HEK293 (cell line): ENCODE results near the gene ADGRG7.

Experiments used
- BCL11A ChIP-seq: fragments of 450-650 bp; formaldehyde crosslinking; IDR thresholded peaks from 2 replicates; pipeline ENCODE4 v1.5.1; 2016; ENCODE audit warnings: low read depth, missing biosample characterization, missing genetic modification characterization
- GLIS1 ChIP-seq: fragments of 450-650 bp; formaldehyde crosslinking; IDR thresholded peaks from 2 replicates; pipeline ENCODE4 v1.5.1; 2016; ENCODE audit warnings: missing biosample characterization, missing genetic modification characterization
- MEIS1 ChIP-seq: sonication (generic); formaldehyde crosslinking; IDR thresholded peaks from 2 replicates; pipeline ENCODE4 v1.8.1; 2022; ENCODE audit warnings: missing genetic modification reagents, mild to moderate bottlenecking, borderline replicate concordance
- PRDM1 ChIP-seq: fragments of 450-650 bp; formaldehyde crosslinking; IDR thresholded peaks from 2 replicates; pipeline ENCODE4; 2016; ENCODE audit warnings: missing biosample characterization, missing genetic modification characterization
- RBAK ChIP-seq: fragments of 450-650 bp; formaldehyde crosslinking; IDR thresholded peaks from 2 replicates; pipeline ENCODE4 v1.5.1; 2016; ENCODE audit warnings: missing biosample characterization, missing genetic modification characterization
- SP2 ChIP-seq: fragments of 450-650 bp; formaldehyde crosslinking; IDR thresholded peaks from 2 replicates; pipeline ENCODE4 v1.5.1; 2016; ENCODE audit warnings: missing biosample characterization, missing genetic modification characterization
- TRIM28 ChIP-seq: IDR thresholded peaks from 2 replicates; pipeline ENCODE4 v1.6.1; 2011; ENCODE audit warnings: low read length, control low read depth, borderline replicate concordance
- YY2 ChIP-seq: fragments of 450-650 bp; formaldehyde crosslinking; IDR thresholded peaks from 2 replicates; pipeline ENCODE4 v1.5.1; 2016; ENCODE audit warnings: missing biosample characterization, missing genetic modification characterization
- ZBTB17 ChIP-seq: fragments of 450-650 bp; formaldehyde crosslinking; IDR thresholded peaks from 2 replicates; pipeline ENCODE4 v1.5.1; 2016; ENCODE audit warnings: missing biosample characterization, missing genetic modification characterization
- ZFP41 ChIP-seq: fragments of 450-650 bp; formaldehyde crosslinking; IDR thresholded peaks from 2 replicates; pipeline ENCODE4 v1.5.1; 2016; ENCODE audit warnings: missing biosample characterization, missing genetic modification characterization, borderline replicate concordance
- ZNF16 ChIP-seq: fragments of 450-650 bp; formaldehyde crosslinking; IDR thresholded peaks from 2 replicates; pipeline ENCODE4 v1.5.1; 2016; ENCODE audit warnings: low read depth, missing biosample characterization, missing genetic modification characterization
- ZNF433 ChIP-seq: fragments of 450-650 bp; formaldehyde crosslinking; IDR thresholded peaks from 2 replicates; pipeline ENCODE4 v1.5.1; 2016; ENCODE audit warnings: missing biosample characterization, missing genetic modification characterization, low read depth
- ZNF473 ChIP-seq: fragments of 450-650 bp; formaldehyde crosslinking; IDR thresholded peaks from 2 replicates; pipeline ENCODE4 v1.5.1; 2017; ENCODE audit warnings: missing biosample characterization, missing genetic modification characterization
- ZNF555 ChIP-seq: fragments of 450-650 bp; formaldehyde crosslinking; conservative IDR thresholded peaks from 2 replicates; pipeline ENCODE4 v1.5.1; 2017; ENCODE audit warnings: missing biosample characterization, mild to moderate bottlenecking, missing genetic modification characterization, inconsistent platforms
- ZNF571 ChIP-seq: fragments of 450-650 bp; formaldehyde crosslinking; IDR thresholded peaks from 2 replicates; pipeline ENCODE4 v1.5.0; 2017; ENCODE audit warnings: missing biosample characterization, missing genetic modification characterization
- ZNF585B ChIP-seq: fragments of 450-650 bp; formaldehyde crosslinking; IDR thresholded peaks from 2 replicates; pipeline ENCODE4 v1.5.1; 2016; ENCODE audit warnings: missing biosample characterization, missing genetic modification characterization
- ZNF660 ChIP-seq: fragments of 450-650 bp; IDR thresholded peaks from 2 replicates; pipeline ENCODE4 v1.5.1; 2018; ENCODE audit warnings: missing biosample characterization, mild to moderate bottlenecking, missing genetic modification characterization
- TF ChIP-seq, protein P1 (sequence below): fragments of 450-650 bp; formaldehyde crosslinking; IDR thresholded peaks from 2 replicates; pipeline ENCODE4 v1.5.1; 2016; ENCODE audit warnings: missing biosample characterization, missing genetic modification characterization
- TF ChIP-seq, protein P2 (sequence below): fragments of 450-650 bp; formaldehyde crosslinking; IDR thresholded peaks from 2 replicates; pipeline ENCODE4 v1.5.1; 2017; ENCODE audit warnings: missing biosample characterization, missing genetic modification characterization
- TF ChIP-seq, protein P3 (sequence below): fragments of 450-650 bp; formaldehyde crosslinking; conservative IDR thresholded peaks from 2 replicates; pipeline ENCODE4 v1.5.1; 2016; ENCODE audit warnings: low read depth, missing biosample characterization, missing genetic modification characterization
- TF ChIP-seq, protein P4 (sequence below): fragments of 450-650 bp; formaldehyde crosslinking; IDR thresholded peaks from 2 replicates; pipeline ENCODE4 v1.5.1; 2017; ENCODE audit warnings: missing biosample characterization, missing genetic modification characterization
- TF ChIP-seq, protein P5 (sequence below): fragments of 450-650 bp; formaldehyde crosslinking; IDR thresholded peaks from 2 replicates; pipeline ENCODE4 v1.5.1; 2016; ENCODE audit warnings: missing biosample characterization, missing genetic modification characterization
- TF ChIP-seq, protein P6 (sequence below): fragments of 450-650 bp; formaldehyde crosslinking; IDR thresholded peaks from 2 replicates; pipeline ENCODE4 v1.5.1; 2016; ENCODE audit warnings: missing biosample characterization, missing genetic modification characterization
- TF ChIP-seq, protein P7 (sequence below): fragments of 450-650 bp; formaldehyde crosslinking; IDR thresholded peaks from 2 replicates; pipeline ENCODE4 v1.5.1; 2017; ENCODE audit warnings: missing biosample characterization, missing genetic modification characterization

Gene ADGRG7

DNA sequence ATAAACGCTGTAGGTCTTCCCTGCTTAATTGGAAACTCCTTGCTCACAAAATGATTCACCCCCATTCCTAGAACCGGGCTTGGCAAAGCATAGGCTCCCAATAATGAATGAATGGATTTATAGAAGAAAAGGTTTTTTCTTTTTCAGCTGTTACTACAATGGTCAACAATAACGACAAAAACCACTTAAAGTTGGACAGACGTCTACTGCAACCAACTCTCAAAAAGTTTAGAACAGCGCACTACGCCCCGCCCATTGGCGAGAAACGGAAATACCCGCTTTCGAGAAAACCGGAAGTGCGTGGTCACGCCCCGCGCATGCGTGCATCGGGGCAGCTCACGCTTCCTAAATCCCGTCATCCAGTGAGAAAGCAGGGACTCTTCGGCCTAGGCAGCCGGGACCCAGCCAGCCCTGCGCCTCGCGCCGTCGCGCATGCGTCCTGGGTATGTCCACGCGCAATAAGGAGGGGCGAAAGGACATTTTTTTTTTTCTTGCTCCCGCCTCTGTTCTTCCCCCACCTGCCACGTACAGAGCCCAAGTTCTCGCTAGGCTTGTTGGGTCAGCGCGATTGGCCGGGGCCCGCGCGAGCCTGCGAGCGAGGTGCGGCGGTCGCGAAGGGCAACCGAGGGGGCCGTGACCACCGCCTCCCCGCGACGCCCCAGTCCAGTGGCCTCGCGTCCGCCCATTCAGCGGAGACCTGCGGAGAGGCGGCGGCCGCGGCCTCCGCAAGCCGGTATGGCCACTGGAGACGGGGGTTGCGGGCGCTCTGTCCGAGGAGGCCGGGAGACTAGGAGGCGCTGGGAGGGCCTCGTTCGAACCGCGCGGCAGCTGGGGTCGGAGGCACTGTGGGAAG, 99.8 kb downstream of the ADGRG7 start, which contains the start of gene TFG (continued):
- TF ChIP-seq, protein P1, sequence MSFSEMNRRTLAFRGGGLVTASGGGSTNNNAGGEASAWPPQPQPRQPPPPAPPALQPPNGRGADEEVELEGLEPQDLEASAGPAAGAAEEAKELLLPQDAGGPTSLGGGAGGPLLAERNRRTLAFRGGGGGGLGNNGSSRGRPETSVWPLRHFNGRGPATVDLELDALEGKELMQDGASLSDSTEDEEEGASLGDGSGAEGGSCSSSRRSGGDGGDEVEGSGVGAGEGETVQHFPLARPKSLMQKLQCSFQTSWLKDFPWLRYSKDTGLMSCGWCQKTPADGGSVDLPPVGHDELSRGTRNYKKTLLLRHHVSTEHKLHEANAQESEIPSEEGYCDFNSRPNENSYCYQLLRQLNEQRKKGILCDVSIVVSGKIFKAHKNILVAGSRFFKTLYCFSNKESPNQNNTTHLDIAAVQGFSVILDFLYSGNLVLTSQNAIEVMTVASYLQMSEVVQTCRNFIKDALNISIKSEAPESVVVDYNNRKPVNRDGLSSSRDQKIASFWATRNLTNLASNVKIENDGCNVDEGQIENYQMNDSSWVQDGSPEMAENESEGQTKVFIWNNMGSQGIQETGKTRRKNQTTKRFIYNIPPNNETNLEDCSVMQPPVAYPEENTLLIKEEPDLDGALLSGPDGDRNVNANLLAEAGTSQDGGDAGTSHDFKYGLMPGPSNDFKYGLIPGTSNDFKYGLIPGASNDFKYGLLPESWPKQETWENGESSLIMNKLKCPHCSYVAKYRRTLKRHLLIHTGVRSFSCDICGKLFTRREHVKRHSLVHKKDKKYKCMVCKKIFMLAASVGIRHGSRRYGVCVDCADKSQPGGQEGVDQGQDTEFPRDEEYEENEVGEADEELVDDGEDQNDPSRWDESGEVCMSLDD (tag by site-specific recombination): no peak
- TF ChIP-seq, protein P2, sequence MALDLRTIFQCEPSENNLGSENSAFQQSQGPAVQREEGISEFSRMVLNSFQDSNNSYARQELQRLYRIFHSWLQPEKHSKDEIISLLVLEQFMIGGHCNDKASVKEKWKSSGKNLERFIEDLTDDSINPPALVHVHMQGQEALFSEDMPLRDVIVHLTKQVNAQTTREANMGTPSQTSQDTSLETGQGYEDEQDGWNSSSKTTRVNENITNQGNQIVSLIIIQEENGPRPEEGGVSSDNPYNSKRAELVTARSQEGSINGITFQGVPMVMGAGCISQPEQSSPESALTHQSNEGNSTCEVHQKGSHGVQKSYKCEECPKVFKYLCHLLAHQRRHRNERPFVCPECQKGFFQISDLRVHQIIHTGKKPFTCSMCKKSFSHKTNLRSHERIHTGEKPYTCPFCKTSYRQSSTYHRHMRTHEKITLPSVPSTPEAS (tag by site-specific recombination): no peak
- TF ChIP-seq, protein P3, sequence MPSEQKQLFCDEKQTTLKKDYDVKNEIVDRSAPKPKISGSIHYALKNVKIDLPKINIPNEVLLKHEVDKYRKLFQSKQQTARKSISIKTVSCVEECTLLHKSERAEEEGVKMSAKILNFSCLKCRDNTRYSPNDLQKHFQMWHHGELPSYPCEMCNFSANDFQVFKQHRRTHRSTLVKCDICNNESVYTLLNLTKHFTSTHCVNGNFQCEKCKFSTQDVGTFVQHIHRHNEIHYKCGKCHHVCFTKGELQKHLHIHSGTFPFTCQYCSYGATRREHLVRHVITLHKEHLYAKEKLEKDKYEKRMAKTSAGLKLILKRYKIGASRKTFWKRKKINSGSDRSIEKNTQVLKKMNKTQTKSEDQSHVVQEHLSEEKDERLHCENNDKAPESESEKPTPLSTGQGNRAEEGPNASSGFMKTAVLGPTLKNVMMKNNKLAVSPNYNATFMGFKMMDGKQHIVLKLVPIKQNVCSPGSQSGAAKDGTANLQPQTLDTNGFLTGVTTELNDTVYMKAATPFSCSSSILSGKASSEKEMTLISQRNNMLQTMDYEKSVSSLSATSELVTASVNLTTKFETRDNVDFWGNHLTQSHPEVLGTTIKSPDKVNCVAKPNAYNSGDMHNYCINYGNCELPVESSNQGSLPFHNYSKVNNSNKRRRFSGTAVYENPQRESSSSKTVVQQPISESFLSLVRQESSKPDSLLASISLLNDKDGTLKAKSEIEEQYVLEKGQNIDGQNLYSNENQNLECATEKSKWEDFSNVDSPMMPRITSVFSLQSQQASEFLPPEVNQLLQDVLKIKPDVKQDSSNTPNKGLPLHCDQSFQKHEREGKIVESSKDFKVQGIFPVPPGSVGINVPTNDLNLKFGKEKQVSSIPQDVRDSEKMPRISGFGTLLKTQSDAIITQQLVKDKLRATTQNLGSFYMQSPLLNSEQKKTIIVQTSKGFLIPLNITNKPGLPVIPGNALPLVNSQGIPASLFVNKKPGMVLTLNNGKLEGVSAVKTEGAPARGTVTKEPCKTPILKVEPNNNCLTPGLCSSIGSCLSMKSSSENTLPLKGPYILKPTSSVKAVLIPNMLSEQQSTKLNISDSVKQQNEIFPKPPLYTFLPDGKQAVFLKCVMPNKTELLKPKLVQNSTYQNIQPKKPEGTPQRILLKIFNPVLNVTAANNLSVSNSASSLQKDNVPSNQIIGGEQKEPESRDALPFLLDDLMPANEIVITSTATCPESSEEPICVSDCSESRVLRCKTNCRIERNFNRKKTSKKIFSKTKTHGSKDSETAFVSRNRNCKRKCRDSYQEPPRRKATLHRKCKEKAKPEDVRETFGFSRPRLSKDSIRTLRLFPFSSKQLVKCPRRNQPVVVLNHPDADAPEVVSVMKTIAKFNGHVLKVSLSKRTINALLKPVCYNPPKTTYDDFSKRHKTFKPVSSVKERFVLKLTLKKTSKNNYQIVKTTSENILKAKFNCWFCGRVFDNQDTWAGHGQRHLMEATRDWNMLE: peak; percentile 93
- TF ChIP-seq ZBTB17 (tag by site-specific recombination) (no peak), ZNF660 (tag by site-specific recombination) (0 out of 2 replicates have a peak, but pooled peaks have one; percentile 13), TRIM28 (no peak), ZFP41 (tag by site-specific recombination) (no peak), MEIS1 (CRISPR knock-in tag) (no peak), RBAK (tag by site-specific recombination) (no peak), PRDM1 (tag by site-specific recombination) (no peak), ZNF433 (no peak), YY2 (tag by site-specific recombination) (no peak), BCL11A (no peak), ZNF473 (tag by site-specific recombination) (no peak), GLIS1 (tag by site-specific recombination) (no peak), ZNF571 (tag by site-specific recombination) (no peak), ZNF555 (tag by site-specific recombination) (no peak), ZNF585B (tag by site-specific recombination) (no peak), ZNF16 (tag by site-specific recombination) (no peak), SP2 (tag by site-specific recombination) (peak; percentile 92)
- TF ChIP-seq, protein P4, sequence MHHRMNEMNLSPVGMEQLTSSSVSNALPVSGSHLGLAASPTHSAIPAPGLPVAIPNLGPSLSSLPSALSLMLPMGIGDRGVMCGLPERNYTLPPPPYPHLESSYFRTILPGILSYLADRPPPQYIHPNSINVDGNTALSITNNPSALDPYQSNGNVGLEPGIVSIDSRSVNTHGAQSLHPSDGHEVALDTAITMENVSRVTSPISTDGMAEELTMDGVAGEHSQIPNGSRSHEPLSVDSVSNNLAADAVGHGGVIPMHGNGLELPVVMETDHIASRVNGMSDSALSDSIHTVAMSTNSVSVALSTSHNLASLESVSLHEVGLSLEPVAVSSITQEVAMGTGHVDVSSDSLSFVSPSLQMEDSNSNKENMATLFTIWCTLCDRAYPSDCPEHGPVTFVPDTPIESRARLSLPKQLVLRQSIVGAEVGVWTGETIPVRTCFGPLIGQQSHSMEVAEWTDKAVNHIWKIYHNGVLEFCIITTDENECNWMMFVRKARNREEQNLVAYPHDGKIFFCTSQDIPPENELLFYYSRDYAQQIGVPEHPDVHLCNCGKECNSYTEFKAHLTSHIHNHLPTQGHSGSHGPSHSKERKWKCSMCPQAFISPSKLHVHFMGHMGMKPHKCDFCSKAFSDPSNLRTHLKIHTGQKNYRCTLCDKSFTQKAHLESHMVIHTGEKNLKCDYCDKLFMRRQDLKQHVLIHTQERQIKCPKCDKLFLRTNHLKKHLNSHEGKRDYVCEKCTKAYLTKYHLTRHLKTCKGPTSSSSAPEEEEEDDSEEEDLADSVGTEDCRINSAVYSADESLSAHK: no peak
- TF ChIP-seq, protein P5, sequence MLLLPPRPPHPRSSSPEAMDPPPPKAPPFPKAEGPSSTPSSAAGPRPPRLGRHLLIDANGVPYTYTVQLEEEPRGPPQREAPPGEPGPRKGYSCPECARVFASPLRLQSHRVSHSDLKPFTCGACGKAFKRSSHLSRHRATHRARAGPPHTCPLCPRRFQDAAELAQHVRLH: no peak; the same call in 1 of the 2 replicates
- TF ChIP-seq, protein P6, sequence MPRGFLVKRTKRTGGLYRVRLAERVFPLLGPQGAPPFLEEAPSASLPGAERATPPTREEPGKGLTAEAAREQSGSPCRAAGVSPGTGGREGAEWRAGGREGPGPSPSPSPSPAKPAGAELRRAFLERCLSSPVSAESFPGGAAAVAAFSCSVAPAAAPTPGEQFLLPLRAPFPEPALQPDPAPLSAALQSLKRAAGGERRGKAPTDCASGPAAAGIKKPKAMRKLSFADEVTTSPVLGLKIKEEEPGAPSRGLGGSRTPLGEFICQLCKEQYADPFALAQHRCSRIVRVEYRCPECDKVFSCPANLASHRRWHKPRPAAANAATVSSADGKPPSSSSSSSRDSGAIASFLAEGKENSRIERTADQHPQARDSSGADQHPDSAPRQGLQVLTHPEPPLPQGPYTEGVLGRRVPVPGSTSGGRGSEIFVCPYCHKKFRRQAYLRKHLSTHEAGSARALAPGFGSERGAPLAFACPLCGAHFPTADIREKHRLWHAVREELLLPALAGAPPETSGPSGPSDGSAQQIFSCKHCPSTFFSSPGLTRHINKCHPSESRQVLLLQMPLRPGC (tag by site-specific recombination): no peak
- TF ChIP-seq, protein P7, sequence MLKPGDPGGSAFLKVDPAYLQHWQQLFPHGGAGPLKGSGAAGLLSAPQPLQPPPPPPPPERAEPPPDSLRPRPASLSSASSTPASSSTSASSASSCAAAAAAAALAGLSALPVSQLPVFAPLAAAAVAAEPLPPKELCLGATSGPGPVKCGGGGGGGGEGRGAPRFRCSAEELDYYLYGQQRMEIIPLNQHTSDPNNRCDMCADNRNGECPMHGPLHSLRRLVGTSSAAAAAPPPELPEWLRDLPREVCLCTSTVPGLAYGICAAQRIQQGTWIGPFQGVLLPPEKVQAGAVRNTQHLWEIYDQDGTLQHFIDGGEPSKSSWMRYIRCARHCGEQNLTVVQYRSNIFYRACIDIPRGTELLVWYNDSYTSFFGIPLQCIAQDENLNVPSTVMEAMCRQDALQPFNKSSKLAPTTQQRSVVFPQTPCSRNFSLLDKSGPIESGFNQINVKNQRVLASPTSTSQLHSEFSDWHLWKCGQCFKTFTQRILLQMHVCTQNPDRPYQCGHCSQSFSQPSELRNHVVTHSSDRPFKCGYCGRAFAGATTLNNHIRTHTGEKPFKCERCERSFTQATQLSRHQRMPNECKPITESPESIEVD (tag by site-specific recombination): no peak
